Measurements from ENCODE around the gene MBD3.

MBD3 gene

GRCh38 chr19:1619094-1619439, 26.4 kb upstream of the MBD3 start:
- no peak for DNase-seq (ENCODE audit: low read depth)

- no peak for DNase-seq (ENCODE audit: low read depth)
Observed at GRCh38 chr19:1618157-1619093, 25.8 kb upstream of the MBD3 start.

GRCh38 chr19:1616875-1617274, 24.2 kb upstream of the MBD3 start:
- no peak for DNase-seq (ENCODE audit: low read depth)

GRCh38 chr19:1616396-1616795, 23.7 kb upstream of the MBD3 start:
- DNase-seq (ENCODE audit: low read depth) = no peak

- no peak for DNase-seq (ENCODE audit: low read depth)
Observed at GRCh38 chr19:1615156-1615765, 22.6 kb upstream of the MBD3 start.

- no peak for DNase-seq (ENCODE audit: low read depth)
Observed at GRCh38 chr19:1613808-1614570, 21.3 kb upstream of the MBD3 start.

- DNase-seq (ENCODE audit: low read depth) = no peak
Observed at GRCh38 chr19:1613146-1613545, 20.5 kb upstream of the MBD3 start.

GRCh38 chr19:1612114-1613086, 19.7 kb upstream of the MBD3 start:
- no peak for DNase-seq (ENCODE audit: low read depth)

- DNase-seq (ENCODE audit: low read depth) = no peak
Observed at GRCh38 chr19:1611353-1611752, 18.7 kb upstream of the MBD3 start.

- DNase-seq (ENCODE audit: low read depth) = no peak
Observed at GRCh38 chr19:1610579-1610978, 17.9 kb upstream of the MBD3 start.

- no peak for DNase-seq (ENCODE audit: low read depth)
Observed at GRCh38 chr19:1609680-1610474, 17.2 kb upstream of the MBD3 start.

- no peak for DNase-seq (ENCODE audit: low read depth)
Observed at GRCh38 chr19:1609103-1609396, 16.4 kb upstream of the MBD3 start.

- DNase-seq (ENCODE audit: low read depth) = no peak
Observed at GRCh38 chr19:1608359-1609102, 15.9 kb upstream of the MBD3 start.

- DNase-seq (ENCODE audit: low read depth) = no peak
Observed at GRCh38 chr19:1606138-1606651, 13.5 kb upstream of the MBD3 start.

- DNase-seq (ENCODE audit: low read depth) = peak; percentile 93
Observed at GRCh38 chr19:1605236-1606137, 12.8 kb upstream of the MBD3 start, which contains the start of gene UQCR11. Gene UQCR11 (minus strand): TSS chr19:1605462. CDS start chr19:1605409, 53 bp downstream.

- DNase-seq (ENCODE audit: low read depth) = no peak
Observed at GRCh38 chr19:1602091-1602707, 9.5 kb upstream of the MBD3 start.

- no peak for DNase-seq (ENCODE audit: low read depth)
Observed at GRCh38 chr19:1601613-1602064, 9.0 kb upstream of the MBD3 start.

- DNase-seq (ENCODE audit: low read depth) = no peak
Observed at GRCh38 chr19:1599460-1599846, 6.8 kb upstream of the MBD3 start.
